Neutrophil (primary cell): ENCODE results near the gene PRKAR2A.

ENCODE experiments used
- H3K27ac ChIP-seq: fragments of 200-600 bp; sonication (generic); 2 replicates; pipeline ENCODE4 v1.5.1; 2016; ENCODE audit warnings: mild to moderate bottlenecking, moderate library complexity
- H3K27me3 ChIP-seq: fragments of 200-600 bp; sonication (generic); 2 replicates; pipeline ENCODE4 v1.6.0; 2016; ENCODE audit warnings: mild to moderate bottlenecking
- H3K36me3 ChIP-seq: fragments of 200-600 bp; sonication (generic); 2 replicates; pipeline ENCODE4 v1.5.1; 2017
- H3K4me1 ChIP-seq, 2 experiments: fragments of 200-600 bp in 1 of 2; sonication (generic) in 1 of 2; 1 replicate in 1 of 2; 2 replicates in 1 of 2; pipeline versions ENCODE4 v1.5.1 to v1.6.1; 2013 to 2016; ENCODE audit warnings: low read depth in 1 of 2, low read length in 1 of 2, mild to moderate bottlenecking in 1 of 2, moderate library complexity in 1 of 2; ENCODE audit not compliant: control insufficient read depth in 1 of 2, insufficient read depth in 1 of 2
- H3K4me3 ChIP-seq, 2 experiments: fragments of 200-600 bp in 1 of 2; sonication (generic) in 1 of 2; 1 replicate in 1 of 2; 2 replicates in 1 of 2; pipeline ENCODE4 v1.5.1; 2013 to 2016; ENCODE audit warnings: low read depth in 1 of 2, low read length in 1 of 2, mild to moderate bottlenecking in 1 of 2, moderate library complexity in 1 of 2
- H3K9me3 ChIP-seq: fragments of 200-600 bp; sonication (generic); 2 replicates; pipeline ENCODE4 v1.5.1; 2016
- CTCF ChIP-seq: fragments of 200-600 bp; sonication (generic); IDR thresholded peaks from 2 replicates; pipeline ENCODE4 v1.5.1; 2016; ENCODE audit warnings: antibody characterized with exemption

PRKAR2A gene

DNA sequence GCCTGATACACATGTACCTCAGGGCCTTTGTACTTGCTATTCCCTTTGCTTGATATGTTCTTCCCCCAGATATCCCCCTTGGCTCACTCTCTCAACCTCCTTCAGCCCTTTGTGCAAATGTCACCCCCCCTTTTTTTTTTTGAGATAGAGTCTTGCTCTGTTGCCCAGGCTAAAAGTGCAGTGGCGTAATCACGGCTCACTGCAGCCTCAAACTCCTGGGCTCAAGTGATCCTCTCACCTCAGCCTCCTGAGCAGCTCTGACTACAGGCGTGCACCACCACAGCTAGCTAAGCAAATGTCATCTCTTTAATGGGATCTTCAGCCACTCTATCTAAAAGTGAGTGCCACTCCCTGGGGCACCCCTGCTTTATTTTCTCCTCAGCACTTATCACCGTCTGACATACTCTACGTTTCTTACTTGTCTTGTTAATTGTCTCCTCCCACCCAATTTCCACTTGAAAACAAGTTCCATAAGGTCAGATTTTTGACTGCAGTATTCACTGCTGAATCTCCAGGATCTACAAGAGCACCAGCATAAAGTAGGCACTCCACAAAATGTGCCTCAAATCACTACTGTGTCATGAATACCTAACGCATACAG is 145.3 kb downstream of the PRKAR2A start:
- no peak for TF ChIP-seq CTCF

GRCh38 chr3:48700731-48701405 is 146.8 kb downstream of the PRKAR2A start:
- Histone ChIP-seq H3K9me3 (no peaks in the 10 kb centered on the region), H3K27ac (no peak overlapping the region), H3K36me3 (peaks cover 37% of the 10 kb centered on the region), H3K4me3 (no peak overlapping the region), H3K4me1 (no peaks in the 10 kb centered on the region), H3K27me3 (no peaks in the 10 kb centered on the region)
- TF ChIP-seq CTCF = no peak

More for the DNA sequence above, 145.3 kb downstream of the PRKAR2A start:
- Histone ChIP-seq H3K4me3 (no peak overlapping the region), H3K4me1 (no peaks in the 10 kb centered on the region), H3K36me3 (peaks cover 39% of the 10 kb centered on the region), H3K27ac (no peak overlapping the region), H3K27me3 (no peaks in the 10 kb centered on the region), H3K9me3 (no peaks in the 10 kb centered on the region)

DNA sequence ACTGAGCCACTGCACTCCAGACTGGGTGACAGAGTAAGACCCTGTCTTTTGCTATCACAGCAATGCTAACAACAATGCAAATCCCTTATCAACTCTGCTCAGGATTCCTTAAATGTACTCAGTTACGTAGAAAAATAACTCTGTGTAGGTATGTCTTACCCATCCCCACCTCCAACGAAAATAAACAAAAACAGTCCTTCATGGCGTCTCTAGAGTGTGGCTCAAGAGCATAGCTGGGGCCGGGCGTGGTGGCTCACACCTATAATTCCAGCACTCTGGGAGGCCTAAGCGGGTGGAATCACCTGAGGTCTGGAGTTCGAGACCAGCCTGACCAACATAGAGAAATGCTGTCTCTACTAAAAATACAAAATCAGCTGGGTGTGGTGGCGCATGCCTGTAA is 148.8 kb downstream of the PRKAR2A start:
- Histone ChIP-seq H3K36me3 (peaks cover 50% of the 10 kb centered on the region), H3K9me3 (no peaks in the 10 kb centered on the region), H3K27me3 (no peaks in the 10 kb centered on the region), H3K4me1 (no peaks in the 10 kb centered on the region), H3K4me3 (no peak overlapping the region), H3K27ac (no peak overlapping the region)
- no peak for TF ChIP-seq CTCF

DNA sequence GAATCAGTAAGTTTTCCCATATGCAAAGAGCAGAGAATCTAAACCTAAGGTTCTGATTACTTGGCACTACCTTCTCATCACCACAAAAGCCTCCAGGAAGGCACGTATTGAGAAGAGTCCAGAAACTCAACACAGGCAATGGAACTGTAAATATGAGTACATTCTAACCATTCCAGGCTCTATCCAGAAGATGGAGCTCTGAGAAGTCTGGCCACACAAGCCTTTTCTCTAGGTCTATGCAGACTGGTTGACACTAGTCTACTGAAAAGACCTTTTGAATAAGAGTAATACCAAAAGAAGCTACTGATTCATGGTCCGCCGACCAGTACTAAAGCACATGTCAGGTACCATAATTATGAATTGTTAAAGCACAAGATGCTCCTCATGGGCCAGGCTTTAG is 149.7 kb downstream of the PRKAR2A start:
- peaks cover 60% of the 10 kb centered on the region for H3K36me3 ChIP-seq
- H3K4me3 ChIP-seq = no peak overlapping the region
- no peaks in the 10 kb centered on the region for H3K4me1 ChIP-seq
- no peak for TF ChIP-seq CTCF
- H3K27ac ChIP-seq = no peak overlapping the region
- no peaks in the 10 kb centered on the region for H3K27me3 ChIP-seq
- H3K9me3 ChIP-seq = no peaks in the 10 kb centered on the region

DNA sequence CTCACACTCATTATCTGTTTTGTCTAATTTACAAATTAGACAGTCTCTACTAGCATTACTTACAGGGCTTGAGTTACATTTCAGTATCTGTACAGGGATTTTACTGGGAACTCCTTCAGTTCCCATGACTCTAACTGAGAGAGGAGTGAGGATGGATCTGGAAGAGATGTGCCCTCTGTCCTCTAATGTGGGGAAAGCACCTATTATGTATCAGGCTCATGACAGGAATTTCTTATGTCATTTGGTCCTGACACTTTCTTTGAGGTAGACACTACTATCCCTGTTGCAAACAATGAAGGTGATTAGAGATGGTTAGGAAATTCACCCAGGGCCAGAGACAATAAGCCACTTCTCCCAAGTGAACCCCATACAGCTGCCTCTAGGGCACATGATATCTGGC is 151.1 kb downstream of the PRKAR2A start:
- TF ChIP-seq CTCF = no peak
- Histone ChIP-seq H3K9me3 (no peaks in the 10 kb centered on the region), H3K27ac (no peak overlapping the region), H3K4me1 (no peaks in the 10 kb centered on the region), H3K4me3 (no peak overlapping the region), H3K36me3 (peaks cover 73% of the 10 kb centered on the region), H3K27me3 (no peaks in the 10 kb centered on the region)
